Measurements from ENCODE around the gene DOC2A. TPM values are rescaled to one million over a fixed set of nuclear protein-coding genes. Genes with fewer than 3 reads are reported as not detected.

The DOC2A gene
- total and polyA plus RNA-seq, 8 donors = 0.77 to 5.1 (median 2.9) TPM

- Histone ChIP-seq H3K9me3 (no peaks in the 10 kb centered on the region), H3K4me1 (peaks cover 29 to 47% of the 10 kb centered on the region in 2 donors), H3K36me3 (peaks cover 0 to 44% of the 10 kb centered on the region in 2 donors), H3K27ac (peak overlapping the region; percentile 88 to 91), H3K27me3 (no peaks in the 10 kb centered on the region), H3K4me3 (peak overlapping the region; percentile 81 to 97)
- peak in 1 of 4 donors; percentile 34 for DNase-seq
- peak; percentile 1 for ATAC-seq
- intact Hi-C loops (cut with DNase I) = no loop called here
- TF ChIP-seq CTCF (IDR thresholded peaks at IDR 0.05) = no peak
Observed at GRCh38 chr16:29975811-29976511, 34.9 kb downstream of the DOC2A start.

GRCh38 chr16:29975134-29975538, 35.7 kb downstream of the DOC2A start:
- peaks cover 29 to 47% of the 10 kb centered on the region in 2 donors for H3K4me1 ChIP-seq
- intact Hi-C loops (cut with DNase I) = no loop called here

GRCh38 chr16:29974291-29975133, 36.3 kb downstream of the DOC2A start:
- Histone ChIP-seq H3K4me1 (peaks cover 29 to 47% of the 10 kb centered on the region in 2 donors), H3K9me3 (no peaks in the 10 kb centered on the region), H3K27ac (peak overlapping the region; percentile 88 to 91), H3K4me3 (peak overlapping the region; percentile 81 to 97), H3K27me3 (no peaks in the 10 kb centered on the region), H3K36me3 (peaks cover 0 to 42% of the 10 kb centered on the region in 2 donors)
- peak in 3 of 4 donors; percentile 43 to 81 (median 54) for DNase-seq
- intact Hi-C loops (cut with DNase I) = no loop called here
- ATAC-seq = peak; percentile 21
- TF ChIP-seq CTCF (IDR thresholded peaks at IDR 0.05) = no peak

More at GRCh38 chr16:29975134-29975538, 35.7 kb downstream of the DOC2A start:
- ATAC-seq = no peak
- no peak for TF ChIP-seq CTCF (IDR thresholded peaks at IDR 0.05)
- H3K4me3 ChIP-seq = peak overlapping the region; percentile 81 to 97
- H3K27me3 ChIP-seq = no peaks in the 10 kb centered on the region
- DNase-seq = no peak
- H3K36me3 ChIP-seq = peaks cover 0 to 42% of the 10 kb centered on the region in 2 donors
- peak overlapping the region; percentile 88 to 91 for H3K27ac ChIP-seq
- H3K9me3 ChIP-seq = no peaks in the 10 kb centered on the region

- H3K27ac ChIP-seq = peak within 1 kb of the TSS; percentile 88 to 91
- peak; percentile 97 to 100 (median 100) for DNase-seq
- H3K36me3 ChIP-seq = peaks cover 0 to 42% of the 10 kb centered on the region in 2 donors
Observed at GRCh38 chr16:29973384-29974246, 37.2 kb downstream of the DOC2A start, which contains the start of gene TAOK2. Gene TAOK2 (plus strand): TSS chr16:29973868. CDS start chr16:29977773, 3,905 bp downstream.

More at GRCh38 chr16:29973384-29974246, 37.2 kb downstream of the DOC2A start, which contains the start of gene TAOK2:
- ATAC-seq = peak; percentile 99
- H3K4me3 ChIP-seq = peak within 1 kb of the TSS; percentile 81 to 97
- no peaks in the 10 kb centered on the region for H3K9me3 ChIP-seq
- no peak for TF ChIP-seq CTCF (IDR thresholded peaks at IDR 0.05)
- intact Hi-C loops (cut with DNase I) = no loop called here
- H3K27me3 ChIP-seq = no peaks in the 10 kb centered on the region
- peaks cover 29 to 45% of the 10 kb centered on the region in 2 donors for H3K4me1 ChIP-seq

All from left lung (tissue), 10 donors.